Endothelial cell of umbilical vein (primary cell): Measurements from ENCODE around the gene PRCC. TPM values are rescaled to one million over a fixed set of nuclear protein-coding genes. Genes with fewer than 3 reads are reported as not detected.

Experiments
- BruUV-seq: library from RNA; stranded (reverse); fragments of 400-500 nt; replicated peaks from 2 replicates; lab custom pipeline; 2021; lab: Mats Ljungman, UMichigan
- CTCF ChIA-PET: fragments of 300-600, 350-600 bp; sonication (Branson Sonifier 250); formaldehyde crosslinking; loops from one replicate; lab custom pipeline; 2021; ENCODE audit warnings: antibody characterized with exemption, inconsistent platforms; lab: Charles Lee
- POLR2A ChIA-PET: fragments of 300-600, 350-600 bp; sonication (Branson Sonifier 250); formaldehyde crosslinking; loops from one replicate; lab custom pipeline; 2021; ENCODE audit warnings: antibody characterized with exemption, inconsistent platforms; lab: Charles Lee
- DNase-seq: peaks from one replicate; pipeline ENCODE4 v3.0.0-alpha.2; 2011; ENCODE audit warnings: low read depth, low spot score
- FAIRE-seq: peaks from 2 replicates; lab custom pipeline; 2011; peaks lifted over from hg19 to GRCh38; lab: Jason Lieb, UNC
- H2AFZ ChIP-seq: 2 replicates; pipeline ENCODE4 v1.6.0; 2012; ENCODE audit warnings: low read depth, low read length, control low read depth, inconsistent platforms
- H3K27ac ChIP-seq: 2 replicates; pipeline ENCODE4 v1.5.1; 2011; ENCODE audit warnings: low read depth, mild to moderate bottlenecking, control low read depth, low read length, moderate library complexity; ENCODE audit not compliant: insufficient read depth
- H3K27me3 ChIP-seq, 2 experiments: 2 replicates each; pipeline versions ENCODE4 v1.6.0 to v1.6.1; 2011; ENCODE audit warnings: low read length in 2 of 2, mixed read lengths in 1 of 2; ENCODE audit not compliant: control insufficient read depth in 2 of 2, insufficient read depth in 2 of 2
- H3K36me3 ChIP-seq, 2 experiments: 2 replicates in 1 of 2; 3 replicates in 1 of 2; pipeline ENCODE4 v1.5.1; 2011; ENCODE audit warnings: low read length in 2 of 2, mild to moderate bottlenecking in 1 of 2, moderate library complexity in 1 of 2; ENCODE audit not compliant: control insufficient read depth in 2 of 2, insufficient read depth in 2 of 2; ENCODE audit errors: extremely low read depth in 1 of 2
- H3K4me1 ChIP-seq: 3 replicates; pipeline ENCODE4 v1.5.1; 2011; ENCODE audit warnings: mild to moderate bottlenecking, low read length; ENCODE audit not compliant: control insufficient read depth, insufficient read depth; ENCODE audit errors: extremely low read depth
- H3K4me2 ChIP-seq: 2 replicates; pipeline ENCODE4 v1.6.1; 2011; ENCODE audit warnings: low read length, control low read depth, mixed read lengths; ENCODE audit not compliant: insufficient read depth
- H3K4me3 ChIP-seq, 3 experiments: fragments of 200-600 bp in 1 of 3; sonication (generic), shearing (Covaris generic) in 1 of 3; replicated peaks in 1 of 3; 2 replicates each; pipeline ENCODE4 v1.5.1; 2011 to 2016; ENCODE audit warnings: control low read depth in 3 of 3, low read length in 3 of 3, mild to moderate bottlenecking in 2 of 3, inconsistent platforms in 1 of 3, low read depth in 1 of 3, moderate library complexity in 1 of 3; ENCODE audit not compliant: insufficient read depth in 1 of 3
- H3K79me2 ChIP-seq: 2 replicates; pipeline ENCODE4 v1.6.0; 2012; ENCODE audit warnings: low read length, inconsistent platforms; ENCODE audit not compliant: control insufficient read depth, insufficient read depth
- H3K9ac ChIP-seq: replicated peaks from 2 replicates; pipeline ENCODE3; 2011; ENCODE audit warnings: low read length, control low read depth; ENCODE audit not compliant: insufficient read depth; ENCODE audit errors: extremely low read depth
- H3K9me1 ChIP-seq: replicated peaks from 3 replicates; pipeline ENCODE4 v1.6.0; 2011; ENCODE audit warnings: mild to moderate bottlenecking, low read length; ENCODE audit not compliant: control insufficient read depth, insufficient read depth; ENCODE audit errors: extremely low read depth
- H3K9me3 ChIP-seq: replicated peaks from 2 replicates; pipeline ENCODE4 v1.5.1; 2012; ENCODE audit warnings: low read length, inconsistent platforms; ENCODE audit not compliant: control insufficient read depth, insufficient read depth
- H4K20me1 ChIP-seq: replicated peaks from 2 replicates; pipeline ENCODE3; 2011; ENCODE audit warnings: mild to moderate bottlenecking, low read length; ENCODE audit not compliant: control insufficient read depth, insufficient read depth; ENCODE audit errors: extremely low read depth
- EZH2 ChIP-seq: IDR thresholded peaks from 2 replicates; pipeline ENCODE4 v1.6.1; 2012; ENCODE audit warnings: borderline replicate concordance, low read depth, mild to moderate bottlenecking, moderate library complexity, low read length, inconsistent platforms; ENCODE audit not compliant: severe bottlenecking
- FOS ChIP-seq: IDR thresholded peaks from 2 replicates; pipeline ENCODE4 v1.6.1; 2011; ENCODE audit warnings: mild to moderate bottlenecking, low read length, moderate library complexity, borderline replicate concordance; ENCODE audit not compliant: insufficient read depth
- GATA2 ChIP-seq: IDR thresholded peaks from 2 replicates; pipeline ENCODE4 v1.7.0; 2011; ENCODE audit warnings: low read depth, mild to moderate bottlenecking, moderate library complexity, mixed read lengths, low read length; ENCODE audit not compliant: insufficient read length, insufficient read depth
- JUN ChIP-seq: IDR thresholded peaks from 2 replicates; pipeline ENCODE4 v1.6.1; 2011; ENCODE audit warnings: borderline replicate concordance, low read depth; ENCODE audit not compliant: insufficient read length, insufficient read depth
- MAX ChIP-seq: IDR thresholded peaks from 2 replicates; pipeline ENCODE4 v1.6.1; 2011; ENCODE audit not compliant: insufficient read depth, insufficient read length
- MYC ChIP-seq: IDR thresholded peaks from one replicate; pipeline ENCODE4 v1.6.1; 2011; ENCODE audit warnings: mild to moderate bottlenecking, low read depth, low read length
- POLR2A ChIP-seq: IDR thresholded peaks from 2 replicates; pipeline ENCODE4 v1.6.1; 2012; ENCODE audit warnings: low read depth, mild to moderate bottlenecking, control low read depth, low read length
- POLR2AphosphoS5 ChIP-seq: IDR thresholded peaks from 2 replicates; pipeline ENCODE4 v1.6.1; 2012; ENCODE audit warnings: low read depth, mild to moderate bottlenecking, control low read depth, low read length, moderate library complexity; ENCODE audit not compliant: insufficient read depth
- dilution Hi-C: fragments of 300-500 bp; cut with MboI; formaldehyde crosslinking; loops from one replicate; pipeline ENCODE4 v1.15.0; 2019; ENCODE audit warnings: low sequenced_read_pairs; ENCODE audit not compliant: extremely low pct_ligation_motif_present
- intact Hi-C: fragments of 100-400 bp; cut with micrococcal nuclease; formaldehyde crosslinking; loops from one replicate; pipeline ENCODE4 v1.10.0; 2022
- polyA plus RNA-seq, 4 experiments: library from polyadenylated mRNA; depleted of rRNA in 3 of 4; stranded (reverse) in 3 of 4; unstranded in 1 of 4; fragments of >200 nt; gene quantifications; 2 replicates each; pipeline versions ENCODE4 v1.2.1 to v1.2.3, GENCODE V29; 2011 to 2012; ENCODE audit warnings: missing spikeins in 1 of 4
- total RNA-seq: library from RNA; stranded (reverse); gene quantifications from 2 replicates; pipeline ENCODE4 v1.2.3, GENCODE V29; 2021
- TF ChIP-seq, protein P1 (sequence below), 2 donors: IDR thresholded peaks; 1 replicate in 1 of 2; 2 replicates in 1 of 2; pipeline ENCODE4 v1.5.1; 2011; ENCODE audit warnings: low read length in 2 of 2, mild to moderate bottlenecking in 2 of 2, moderate library complexity in 2 of 2, control low read depth in 1 of 2, inconsistent platforms in 1 of 2, low read depth in 1 of 2; ENCODE audit not compliant: insufficient read depth in 1 of 2; ENCODE audit errors: extremely low read depth in 1 of 2

The PRCC gene
- total and polyA plus RNA-seq, 2 donors (not counting 3 experiments of a cell fraction or from before 2014, with no cell fraction given) = 71.5 to 77.4 TPM

GRCh38 chr1:156741481-156741983, 25.8 kb upstream of the PRCC start:
- H3K9me1 ChIP-seq = no peaks in the 10 kb centered on the region
- dilution Hi-C loops (no loop called here), intact Hi-C loops (loop anchor here (1.0 to 5.0 kb wide), 4 partner anchors 10 to 151 kb away; partner anchors contain the start of genes HDGF, ISG20L2, METTL25B and PEAR1)
- FAIRE-seq = no peak
- peak overlapping the region; percentile 26 for H3K4me2 ChIP-seq
- ChIA-PET CTCF (interaction anchor here (0.8 to 2.6 kb wide), 10 partner anchors 8 to 186 kb away, joined by 3 to 52 read pairs (median 7); partner anchors contain the start of genes HDGF, ISG20L2, METTL25B and NTRK1), POLR2A (interaction anchor here (1.1 to 1.4 kb wide), 3 partner anchors 10 to 26 kb away, joined by 6 to 15 read pairs (median 14); partner anchors contain the start of genes HDGF, ISG20L2, METTL25B and PRCC)
- H3K79me2 ChIP-seq = peaks cover 34% of the 10 kb centered on the region
- H3K4me3 ChIP-seq = no peak overlapping the region
- H3K9me3 ChIP-seq = no peaks in the 10 kb centered on the region
- H3K36me3 ChIP-seq = peaks cover 11 to 23% of the 10 kb centered on the region in 2 experiments
- no peak for TF ChIP-seq FOS
- no peak for TF ChIP-seq MYC
- TF ChIP-seq POLR2A = no peak
- TF ChIP-seq POLR2AphosphoS5 = no peak
- no peak for TF ChIP-seq MAX
- no peak for TF ChIP-seq GATA2
- TF ChIP-seq, protein P1, sequence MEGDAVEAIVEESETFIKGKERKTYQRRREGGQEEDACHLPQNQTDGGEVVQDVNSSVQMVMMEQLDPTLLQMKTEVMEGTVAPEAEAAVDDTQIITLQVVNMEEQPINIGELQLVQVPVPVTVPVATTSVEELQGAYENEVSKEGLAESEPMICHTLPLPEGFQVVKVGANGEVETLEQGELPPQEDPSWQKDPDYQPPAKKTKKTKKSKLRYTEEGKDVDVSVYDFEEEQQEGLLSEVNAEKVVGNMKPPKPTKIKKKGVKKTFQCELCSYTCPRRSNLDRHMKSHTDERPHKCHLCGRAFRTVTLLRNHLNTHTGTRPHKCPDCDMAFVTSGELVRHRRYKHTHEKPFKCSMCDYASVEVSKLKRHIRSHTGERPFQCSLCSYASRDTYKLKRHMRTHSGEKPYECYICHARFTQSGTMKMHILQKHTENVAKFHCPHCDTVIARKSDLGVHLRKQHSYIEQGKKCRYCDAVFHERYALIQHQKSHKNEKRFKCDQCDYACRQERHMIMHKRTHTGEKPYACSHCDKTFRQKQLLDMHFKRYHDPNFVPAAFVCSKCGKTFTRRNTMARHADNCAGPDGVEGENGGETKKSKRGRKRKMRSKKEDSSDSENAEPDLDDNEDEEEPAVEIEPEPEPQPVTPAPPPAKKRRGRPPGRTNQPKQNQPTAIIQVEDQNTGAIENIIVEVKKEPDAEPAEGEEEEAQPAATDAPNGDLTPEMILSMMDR (IDR thresholded peaks at IDR 0.05; ENCODE audit: extremely low read depth in 1 of 2, insufficient read depth in 1 of 2, low read depth in 1 of 2, low read length in 2 of 2) = no peak
- no peak for TF ChIP-seq JUN
- no peak for TF ChIP-seq EZH2
- H3K4me1 ChIP-seq = peaks cover 19% of the 10 kb centered on the region
- no peaks in the 10 kb centered on the region for H4K20me1 ChIP-seq
- TSS peak; percentile 52 for BruUV-seq
- no peak for DNase-seq
- H3K9ac ChIP-seq = no peak overlapping the region
- H3K27me3 ChIP-seq = no peaks in the 10 kb centered on the region
- H3K27ac ChIP-seq = peak overlapping the region; percentile 22
- H2AFZ ChIP-seq = peak overlapping the region; percentile 14
